ENCODE results near the gene FBXO36. TPM values are rescaled to one million over a fixed set of nuclear protein-coding genes. Genes with fewer than 3 reads are reported as not detected.

FBXO36 gene
- total and polyA plus RNA-seq, 10 donors = 0.36 to 2.6 (median 1.0) TPM

- peaks cover 0 to 16% (median 9%) of the 10 kb centered on the region in 6 donors for H3K4me1 ChIP-seq
- H3K27ac ChIP-seq = no peak overlapping the region
- no peaks in the 10 kb centered on the region for H3K36me3 ChIP-seq
- no peak for DNase-seq
- 90 to 100% (median 93%) methylated on average over 6 of the region's 6 CpGs for WGBS, 5 donors
- no peak for TF ChIP-seq POLR2AphosphoS5 (IDR thresholded peaks at IDR 0.05)
- no peak for TF ChIP-seq POLR2A (IDR thresholded peaks at IDR 0.05)
- no peak for TF ChIP-seq CTCF (IDR thresholded peaks at IDR 0.05 in 8 of 11, conservative IDR thresholded peaks at IDR 0.05 in 3 of 11)
- no peak overlapping the region for H3K4me3 ChIP-seq
- H3K27me3 ChIP-seq (replicated peaks in 1 of 7) = no peaks in the 10 kb centered on the region
- H3K9me3 ChIP-seq = no peaks in the 10 kb centered on the region
- intact Hi-C loops (cut with DNase I; ENCODE audit: low total_unique reads) = no loop called here
Measured at GRCh38 chr2:230010501-230010900, 88.2 kb downstream of the FBXO36 start.

DNA sequence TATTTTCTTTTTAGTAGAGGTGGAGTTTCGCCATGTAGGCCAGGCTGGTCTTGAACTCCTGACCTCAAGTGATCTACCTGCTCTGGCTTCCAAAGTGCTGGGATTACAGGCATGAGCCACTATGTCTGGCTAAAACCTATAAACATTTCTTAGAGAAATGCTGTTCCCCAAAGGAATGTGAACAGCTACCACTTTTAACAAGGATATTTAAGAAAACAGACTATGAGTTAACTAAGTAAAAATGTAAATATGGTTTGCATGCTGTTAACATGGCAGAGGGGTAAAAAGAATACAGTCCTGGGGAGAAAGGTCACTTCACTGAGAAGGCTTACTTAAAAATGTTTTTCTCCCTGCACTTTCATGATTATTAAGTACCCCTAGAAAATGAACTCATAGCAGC, 89.3 kb downstream of the FBXO36 start:
- Histone ChIP-seq H3K36me3 (no peaks in the 10 kb centered on the region), H3K4me3 (no peak overlapping the region), H3K27ac (no peak overlapping the region), H3K4me1 (peaks cover 0 to 16% (median 9%) of the 10 kb centered on the region in 6 donors), H3K27me3 (replicated peaks in 1 of 7) (no peaks in the 10 kb centered on the region), H3K9me3 (no peaks in the 10 kb centered on the region)
- WGBS, 5 donors = 86 to 100% (median 100%) methylated on average over 1 of the region's 1 CpG
- no peak for DNase-seq
- intact Hi-C loops (cut with DNase I; ENCODE audit: low total_unique reads) = no loop called here
- TF ChIP-seq POLR2AphosphoS5 (IDR thresholded peaks at IDR 0.05) (no peak), CTCF (IDR thresholded peaks at IDR 0.05 in 8 of 11, conservative IDR thresholded peaks at IDR 0.05 in 3 of 11) (no peak), POLR2A (IDR thresholded peaks at IDR 0.05) (no peak)

- TF ChIP-seq POLR2AphosphoS5 (IDR thresholded peaks at IDR 0.05) (no peak), CTCF (IDR thresholded peaks at IDR 0.05 in 8 of 11, conservative IDR thresholded peaks at IDR 0.05 in 3 of 11) (no peak), POLR2A (IDR thresholded peaks at IDR 0.05) (no peak)
- H3K4me3 ChIP-seq = no peak overlapping the region
- WGBS, 5 donors = 86 to 94% (median 91%) methylated on average over 10 of the region's 10 CpGs
- H3K9me3 ChIP-seq = no peaks in the 10 kb centered on the region
- H3K4me1 ChIP-seq = peaks cover 0 to 16% (median 9%) of the 10 kb centered on the region in 6 donors
- H3K27ac ChIP-seq = no peak overlapping the region
- H3K27me3 ChIP-seq (replicated peaks in 1 of 7) = no peaks in the 10 kb centered on the region
- no peaks in the 10 kb centered on the region for H3K36me3 ChIP-seq
- intact Hi-C loops (cut with DNase I; ENCODE audit: low total_unique reads) = no loop called here
- DNase-seq = no peak
Measured at GRCh38 chr2:230012267-230012884, 90.1 kb downstream of the FBXO36 start.

GRCh38 chr2:230016844-230017243, 94.5 kb downstream of the FBXO36 start:
- no peak for DNase-seq
- H3K36me3 ChIP-seq = no peaks in the 10 kb centered on the region
- H3K4me1 ChIP-seq = no peaks in the 10 kb centered on the region
- no peak overlapping the region for H3K4me3 ChIP-seq
- intact Hi-C loops (cut with DNase I; ENCODE audit: low total_unique reads) = no loop called here
- H3K27ac ChIP-seq = no peak overlapping the region
- TF ChIP-seq POLR2AphosphoS5 (IDR thresholded peaks at IDR 0.05) (no peak), POLR2A (IDR thresholded peaks at IDR 0.05) (no peak), CTCF (IDR thresholded peaks at IDR 0.05 in 8 of 11, conservative IDR thresholded peaks at IDR 0.05 in 3 of 11) (no peak)
- H3K9me3 ChIP-seq = no peaks in the 10 kb centered on the region
- no peaks in the 10 kb centered on the region for H3K27me3 ChIP-seq (replicated peaks in 1 of 7)

Measured in spleen (tissue), 11 donors.